Fibroblast of lung (primary cell): ENCODE data around the gene OPRM1. TPM values are rescaled to one million over a fixed set of nuclear protein-coding genes. Genes with fewer than 3 reads are reported as not detected.

Experiments
- DNase-seq, 2 donors: peaks; one replicate each; pipeline versions ENCODE4 v3.0.0 to v3.0.0-alpha.2; 2010; ENCODE audit warnings: low read depth in 2 of 2
- H2AFZ ChIP-seq: 2 replicates; pipeline ENCODE4 v1.5.1; 2012; ENCODE audit warnings: low read length, control low read depth, inconsistent platforms
- H3K27ac ChIP-seq: 2 replicates; pipeline ENCODE4 v1.5.1; 2011; ENCODE audit warnings: low read length, control low read depth; ENCODE audit not compliant: insufficient read depth
- H3K27me3 ChIP-seq: 2 replicates; pipeline ENCODE4 v1.5.1; 2011; ENCODE audit warnings: mild to moderate bottlenecking, low read length; ENCODE audit not compliant: control insufficient read depth, insufficient read depth
- H3K36me3 ChIP-seq: 2 replicates; pipeline ENCODE4 v1.5.1; 2011; ENCODE audit warnings: low read length; ENCODE audit not compliant: control insufficient read depth, insufficient read depth
- H3K4me1 ChIP-seq: 2 replicates; pipeline ENCODE4 v1.5.1; 2011; ENCODE audit warnings: low read length; ENCODE audit not compliant: control insufficient read depth, insufficient read depth; ENCODE audit errors: extremely low read depth
- H3K4me2 ChIP-seq: 2 replicates; pipeline ENCODE4 v1.5.1; 2011; ENCODE audit warnings: low read length, control low read depth; ENCODE audit not compliant: insufficient read depth; ENCODE audit errors: extremely low read depth
- H3K4me3 ChIP-seq, 4 experiments: fragments of 200-600 bp in 1 of 4; sonication (generic) in 1 of 4; replicated peaks in 1 of 4; 2 replicates each; pipeline ENCODE4 v1.5.1; 2011 to 2016; ENCODE audit warnings: low read length in 4 of 4, low read depth in 3 of 4, mild to moderate bottlenecking in 3 of 4, control low read depth in 2 of 4, inconsistent platforms in 1 of 4, mixed read lengths in 1 of 4; ENCODE audit not compliant: insufficient read depth in 1 of 4; ENCODE audit errors: control extremely low read depth in 1 of 4
- H3K79me2 ChIP-seq: 2 replicates; pipeline ENCODE4 v1.5.1; 2012; ENCODE audit warnings: mild to moderate bottlenecking, low read length, inconsistent platforms; ENCODE audit not compliant: control insufficient read depth, insufficient read depth
- H3K9ac ChIP-seq: 2 replicates; pipeline ENCODE4 v1.5.1; 2011; ENCODE audit warnings: mild to moderate bottlenecking, low read length, control low read depth; ENCODE audit not compliant: insufficient read depth
- H3K9me3 ChIP-seq: 2 replicates; pipeline ENCODE4 v1.5.1; 2012; ENCODE audit warnings: low read depth, low read length; ENCODE audit not compliant: control insufficient read depth, insufficient read depth
- H4K20me1 ChIP-seq: 2 replicates; pipeline ENCODE4 v1.5.1; 2011; ENCODE audit warnings: low read length; ENCODE audit not compliant: control insufficient read depth, insufficient read depth; ENCODE audit errors: extremely low read depth
- CTCF ChIP-seq, 2 donors: IDR thresholded peaks in 1 of 2; conservative IDR thresholded peaks in 1 of 2; 1 replicate in 1 of 2; 2 replicates in 1 of 2; pipeline ENCODE4 v1.5.1; 2011 to 2012; ENCODE audit warnings: low read length in 2 of 2, control low read depth in 1 of 2, inconsistent platforms in 1 of 2, low read depth in 1 of 2, mild to moderate bottlenecking in 1 of 2
- EZH2 ChIP-seq: IDR thresholded peaks from 2 replicates; pipeline ENCODE4 v1.5.1; 2012; ENCODE audit warnings: low read length, control low read depth, mild to moderate bottlenecking; ENCODE audit errors: missing control alignments
- polyA plus RNA-seq, 2 donors: library from polyadenylated mRNA; depleted of rRNA in 1 of 2; stranded (reverse) in 1 of 2; unstranded in 1 of 2; fragments of >200 nt; gene quantifications; 2 replicates each; pipeline ENCODE4 v1.2.1, GENCODE V29; 2011 to 2012; ENCODE audit warnings: missing spikeins in 1 of 2
- total RNA-seq: library from RNA; depleted of rRNA; stranded (reverse); fragments of >200 nt; gene quantifications from 2 replicates; pipeline ENCODE4 v1.2.1, GENCODE V29; 2014

OPRM1 gene
- total and polyA plus RNA-seq, 2 donors (not counting 1 experiment from before 2014, with no cell fraction given) = not detected

GRCh38 chr6:154143753-154144152, 104.7 kb downstream of the OPRM1 start:
- no peak for DNase-seq
- H3K9ac ChIP-seq = no peak overlapping the region
- H3K4me2 ChIP-seq = no peak overlapping the region
- H3K27ac ChIP-seq = no peak overlapping the region
- no peaks in the 10 kb centered on the region for H3K79me2 ChIP-seq
- no peaks in the 10 kb centered on the region for H3K27me3 ChIP-seq
- no peaks in the 10 kb centered on the region for H3K36me3 ChIP-seq
- H3K9me3 ChIP-seq = no peaks in the 10 kb centered on the region
- H3K4me1 ChIP-seq = no peaks in the 10 kb centered on the region
- H2AFZ ChIP-seq = no peak overlapping the region
- H3K4me3 ChIP-seq = no peak overlapping the region
- TF ChIP-seq EZH2 = no peak
- TF ChIP-seq CTCF (conservative IDR thresholded peaks at IDR 0.05 in 1 of 2, IDR thresholded peaks at IDR 0.05 in 1 of 2; ENCODE audit: low read depth in 1 of 2, low read length in 2 of 2) = no peak
- no peaks in the 10 kb centered on the region for H4K20me1 ChIP-seq

GRCh38 chr6:154154389-154154967, 115.4 kb downstream of the OPRM1 start:
- Histone ChIP-seq H3K9ac (no peak overlapping the region), H3K79me2 (no peaks in the 10 kb centered on the region), H3K4me3 (no peak overlapping the region), H3K4me2 (no peak overlapping the region), H4K20me1 (no peaks in the 10 kb centered on the region), H3K9me3 (no peaks in the 10 kb centered on the region), H3K27ac (no peak overlapping the region), H3K4me1 (no peaks in the 10 kb centered on the region), H2AFZ (no peak overlapping the region), H3K27me3 (no peaks in the 10 kb centered on the region), H3K36me3 (no peaks in the 10 kb centered on the region)
- peak; percentile 57 to 61 for TF ChIP-seq CTCF (conservative IDR thresholded peaks at IDR 0.05 in 1 of 2, IDR thresholded peaks at IDR 0.05 in 1 of 2; ENCODE audit: low read depth in 1 of 2, low read length in 2 of 2)
- no peak for TF ChIP-seq EZH2
- peak; percentile 59 to 87 for DNase-seq

- H3K27ac ChIP-seq = no peak overlapping the region
Observed at GRCh38 chr6:154156135-154156896, 117.3 kb downstream of the OPRM1 start.

More at GRCh38 chr6:154156135-154156896, 117.3 kb downstream of the OPRM1 start:
- Histone ChIP-seq H3K27me3 (no peaks in the 10 kb centered on the region), H4K20me1 (no peaks in the 10 kb centered on the region), H3K9me3 (no peaks in the 10 kb centered on the region), H3K4me3 (no peak overlapping the region), H3K4me1 (no peaks in the 10 kb centered on the region), H3K79me2 (no peaks in the 10 kb centered on the region), H3K36me3 (no peaks in the 10 kb centered on the region), H3K4me2 (no peak overlapping the region), H2AFZ (no peak overlapping the region), H3K9ac (no peak overlapping the region)
- no peak for TF ChIP-seq EZH2
- peak; percentile 66 to 97 for TF ChIP-seq CTCF (conservative IDR thresholded peaks at IDR 0.05 in 1 of 2, IDR thresholded peaks at IDR 0.05 in 1 of 2; ENCODE audit: low read depth in 1 of 2, low read length in 2 of 2)
- DNase-seq = peak; percentile 30 to 66
